ENCODE data around the gene ERO1A. TPM values are rescaled to one million over a fixed set of nuclear protein-coding genes. Genes with fewer than 3 reads are reported as not detected.
A peak's percentile ranks its signal among the peaks of the same experiment; 100 is the strongest.

Gene ERO1A
- total and polyA plus RNA-seq, 2 donors (not counting 1 experiment from before 2014, with no cell fraction given) = 12.2 to 29.7 TPM

GRCh38 chr14:52678591-52678990, 16.8 kb downstream of the ERO1A start:
- no CpG with 5 or more reads among the region's 2 CpGs for WGBS (ENCODE audit: insufficient coverage)
- H3K9me3 ChIP-seq (ENCODE audit: control extremely low read depth in 1 of 3, control insufficient read depth in 2 of 3, insufficient read depth in 1 of 3, low read length in 2 of 3) = no peaks in the 10 kb centered on the region
- H3K4me2 ChIP-seq (replicated peaks; ENCODE audit: low read depth, low read length, poor library complexity, severe bottlenecking) = no peak overlapping the region
- H3K4me1 ChIP-seq (ENCODE audit: control insufficient read depth in 2 of 2, insufficient read depth in 2 of 2, low read length in 2 of 2) = no peaks in the 10 kb centered on the region
- no peak overlapping the region for H3K4me3 ChIP-seq (ENCODE audit: control extremely low read depth in 1 of 5, extremely low read depth in 1 of 5, insufficient read depth in 1 of 5, low read depth in 2 of 5, low read length in 4 of 5)
- intact Hi-C loops (cut with micrococcal nuclease) = no loop called here
- H3K79me2 ChIP-seq (ENCODE audit: control insufficient read depth, insufficient read depth, low read length) = peaks cover 7% of the 10 kb centered on the region
- no peaks in the 10 kb centered on the region for H3K9me3 Mint-ChIP-seq (ENCODE audit: insufficient read depth)
- CTCF ChIA-PET = no interaction called here
- no peaks in the 10 kb centered on the region for H3K27me3 ChIP-seq (replicated peaks in 1 of 4; ENCODE audit: control extremely low read depth in 1 of 4, control insufficient read depth in 3 of 4, insufficient read depth in 4 of 4, low read length in 3 of 4)
- H2AFZ ChIP-seq (ENCODE audit: insufficient read depth, low read depth, low read length, poor library complexity, severe bottlenecking) = no peak overlapping the region
- H3K27ac ChIP-seq (ENCODE audit: low read length in 2 of 2) = no peak overlapping the region
- POLR2A ChIA-PET = no interaction called here
- no peaks in the 10 kb centered on the region for H3K4me1 Mint-ChIP-seq
- H3K36me3 ChIP-seq (replicated peaks in 1 of 2; ENCODE audit: control extremely low read depth in 1 of 2, control insufficient read depth in 1 of 2, extremely low read depth in 1 of 2, insufficient read depth in 2 of 2, low read length in 1 of 2) = peaks cover 1 to 32% of the 10 kb centered on the region in 2 experiments
- ATAC-seq (ENCODE audit: low read depth) (no peak), DNase-seq (peak; percentile 23)
- H3K27me3 Mint-ChIP-seq = no peaks in the 10 kb centered on the region
- TF ChIP-seq EZH2 (IDR thresholded peaks at IDR 0.05; ENCODE audit: borderline replicate concordance, insufficient read depth, low read depth, low read length, poor library complexity, severe bottlenecking) (no peak), CTCF (IDR thresholded peaks at IDR 0.05) (peak; percentile 56)
- no peaks in the 10 kb centered on the region for H4K20me1 ChIP-seq (ENCODE audit: control insufficient read depth, insufficient read depth, low read length, poor library complexity, severe bottlenecking)
- H3K27ac Mint-ChIP-seq = no peak overlapping the region
- no peak overlapping the region for H3K4me3 Mint-ChIP-seq
- no peak overlapping the region for H3K9ac ChIP-seq (ENCODE audit: low read length)

- intact Hi-C loops (cut with micrococcal nuclease) = no loop called here
- H3K4me1 ChIP-seq (ENCODE audit: control insufficient read depth in 2 of 2, insufficient read depth in 2 of 2, low read length in 2 of 2) = no peaks in the 10 kb centered on the region
- TF ChIP-seq EZH2 (IDR thresholded peaks at IDR 0.05; ENCODE audit: borderline replicate concordance, insufficient read depth, low read depth, low read length, poor library complexity, severe bottlenecking) = no peak
- no peak for TF ChIP-seq CTCF (IDR thresholded peaks at IDR 0.05)
- H3K4me2 ChIP-seq (replicated peaks; ENCODE audit: low read depth, low read length, poor library complexity, severe bottlenecking) = no peak overlapping the region
- no peak overlapping the region for H3K27ac ChIP-seq (ENCODE audit: low read length in 2 of 2)
- no peak overlapping the region for H3K4me3 Mint-ChIP-seq
- no peaks in the 10 kb centered on the region for H3K79me2 ChIP-seq (ENCODE audit: control insufficient read depth, insufficient read depth, low read length)
- H3K36me3 ChIP-seq (replicated peaks in 1 of 2; ENCODE audit: control extremely low read depth in 1 of 2, control insufficient read depth in 1 of 2, extremely low read depth in 1 of 2, insufficient read depth in 2 of 2, low read length in 1 of 2) = peaks cover 5 to 23% of the 10 kb centered on the region in 2 experiments
- H3K27me3 Mint-ChIP-seq = no peaks in the 10 kb centered on the region
- no peaks in the 10 kb centered on the region for H4K20me1 ChIP-seq (ENCODE audit: control insufficient read depth, insufficient read depth, low read length, poor library complexity, severe bottlenecking)
- no peak for DNase-seq
- no peak overlapping the region for H2AFZ ChIP-seq (ENCODE audit: insufficient read depth, low read depth, low read length, poor library complexity, severe bottlenecking)
- no peaks in the 10 kb centered on the region for H3K4me1 Mint-ChIP-seq
- CTCF ChIA-PET = no interaction called here
- H3K4me3 ChIP-seq (ENCODE audit: control extremely low read depth in 1 of 5, extremely low read depth in 1 of 5, insufficient read depth in 1 of 5, low read depth in 2 of 5, low read length in 4 of 5) = no peak overlapping the region
- no CpG with 5 or more reads among the region's 2 CpGs for WGBS (ENCODE audit: insufficient coverage)
- POLR2A ChIA-PET = no interaction called here
- H3K9me3 Mint-ChIP-seq (ENCODE audit: insufficient read depth) = no peaks in the 10 kb centered on the region
- H3K27me3 ChIP-seq (replicated peaks in 1 of 4; ENCODE audit: control extremely low read depth in 1 of 4, control insufficient read depth in 3 of 4, insufficient read depth in 4 of 4, low read length in 3 of 4) = no peaks in the 10 kb centered on the region
- H3K9me3 ChIP-seq (ENCODE audit: control extremely low read depth in 1 of 3, control insufficient read depth in 2 of 3, insufficient read depth in 1 of 3, low read length in 2 of 3) = no peaks in the 10 kb centered on the region
- no peak overlapping the region for H3K9ac ChIP-seq (ENCODE audit: low read length)
- ATAC-seq (ENCODE audit: low read depth) = no peak
- no peak overlapping the region for H3K27ac Mint-ChIP-seq
Observed at GRCh38 chr14:52663850-52664249, 31.5 kb downstream of the ERO1A start.

All from B cell (primary cell).